Loucy (cell line): Measurements from ENCODE around the gene KANTR.

ENCODE experiments used
- CTCF ChIP-seq: fragments of 200-600 bp; sonication (generic); conservative IDR thresholded peaks from 2 replicates; pipeline ENCODE4 v1.5.1; 2014; ENCODE audit warnings: mild to moderate bottlenecking, antibody characterized with exemption, low read length
- EZH2phosphoT487 ChIP-seq: fragments of 200-600 bp; IDR thresholded peaks from 2 replicates; pipeline ENCODE4 v1.6.1; 2018; ENCODE audit warnings: antibody characterized with exemption, mild to moderate bottlenecking, moderate library complexity, borderline replicate concordance

GRCh38 chrX:53114864-53115549 lies 21.1 kb downstream of the KANTR start:
- TF ChIP-seq CTCF = no peak
- TF ChIP-seq EZH2phosphoT487 = no peak
